ENCODE results near the gene NUDT15.
"Not testable (repeated sequence)": the region's sequence is repeated elsewhere in the genome, so short reads cannot be mapped to it uniquely, and the experiment has no call there.

NUDT15 gene

GRCh38 chr13:48043789-48044503 lies 6.4 kb downstream of the NUDT15 start:
- DNase-seq: no peak

GRCh38 chr13:48050550-48050949 lies 13.0 kb downstream of the NUDT15 start:
- no peak for DNase-seq

- no peak for DNase-seq
Observed at GRCh38 chr13:48054601-48055000, 17.1 kb downstream of the NUDT15 start.

GRCh38 chr13:48055712-48056111 lies 18.2 kb downstream of the NUDT15 start:
- DNase-seq: no peak

- not testable (repeated sequence) for DNase-seq
Observed at GRCh38 chr13:48058536-48058935, 21.0 kb downstream of the NUDT15 start.

- not testable (repeated sequence) for DNase-seq
Observed at GRCh38 chr13:48059951-48060350, 22.4 kb downstream of the NUDT15 start.

- peak; percentile 7 for DNase-seq
Observed at GRCh38 chr13:48066310-48066989, 28.9 kb downstream of the NUDT15 start.

GRCh38 chr13:48068036-48068435 lies 30.5 kb downstream of the NUDT15 start:
- DNase-seq: no peak

- no peak for DNase-seq
Observed at GRCh38 chr13:48068952-48069351, 31.4 kb downstream of the NUDT15 start.

- no peak for DNase-seq
Observed at GRCh38 chr13:48069573-48069972, 32.0 kb downstream of the NUDT15 start.

GRCh38 chr13:48070942-48071341 lies 33.4 kb downstream of the NUDT15 start:
- DNase-seq: no peak

- DNase-seq: peak; percentile 58
Observed at GRCh38 chr13:48072304-48072703, 34.8 kb downstream of the NUDT15 start.

- DNase-seq: no peak
Observed at GRCh38 chr13:48072787-48073186, 35.3 kb downstream of the NUDT15 start.

GRCh38 chr13:48074006-48074405 lies 36.5 kb downstream of the NUDT15 start:
- no peak for DNase-seq

- DNase-seq: no peak
Observed at GRCh38 chr13:48078251-48078656, 40.7 kb downstream of the NUDT15 start.

- no peak for DNase-seq
Observed at GRCh38 chr13:48081739-48082138, 44.2 kb downstream of the NUDT15 start.

GRCh38 chr13:48086272-48086671 lies 48.7 kb downstream of the NUDT15 start:
- DNase-seq: no peak

GRCh38 chr13:48093588-48093987 lies 56.1 kb downstream of the NUDT15 start:
- DNase-seq: no peak

GRCh38 chr13:48094404-48094780 lies 56.9 kb downstream of the NUDT15 start:
- DNase-seq: no peak

- DNase-seq: peak; percentile 55
Observed at GRCh38 chr13:48094781-48095502, 57.4 kb downstream of the NUDT15 start, which contains the start of gene MED4. MED4 (minus strand) TSS chr13:48095104; CDS start chr13:48095078, 26 bp downstream.

GRCh38 chr13:48096670-48097069 lies 59.1 kb downstream of the NUDT15 start:
- DNase-seq: no peak

All from NCI-H524 treated with DMSO at 0.1 percent for 48 hours (cell line).